Mucosa of rectum (tissue), 2 donors: Measurements from ENCODE around the gene RBMS1.

Experiments
- H3K27ac ChIP-seq, 2 donors: one replicate each; pipeline ENCODE4 v1.7.0; 2013; ENCODE audit warnings: inconsistent platforms in 2 of 2, low read depth in 2 of 2, low read length in 2 of 2
- H3K27me3 ChIP-seq, 2 donors: one replicate each; pipeline ENCODE4 v1.7.0; 2013; ENCODE audit warnings: low read length in 2 of 2; ENCODE audit not compliant: control insufficient read depth in 2 of 2, insufficient read depth in 2 of 2
- H3K36me3 ChIP-seq, 2 donors: one replicate each; pipeline ENCODE4 v1.7.0; 2013; ENCODE audit warnings: low read length in 2 of 2; ENCODE audit not compliant: control insufficient read depth in 2 of 2, insufficient read depth in 2 of 2
- H3K4me1 ChIP-seq, 2 donors: one replicate each; pipeline ENCODE4 v1.7.0; 2013; ENCODE audit warnings: low read length in 2 of 2, mild to moderate bottlenecking in 1 of 2; ENCODE audit not compliant: control insufficient read depth in 2 of 2, insufficient read depth in 2 of 2
- H3K4me3 ChIP-seq, 2 donors: one replicate each; pipeline ENCODE4 v1.7.0; 2013; ENCODE audit warnings: low read length in 2 of 2
- H3K9ac ChIP-seq, 2 donors: one replicate each; pipeline ENCODE4 v1.7.0; 2013; ENCODE audit warnings: low read length in 2 of 2, low read depth in 1 of 2, mild to moderate bottlenecking in 1 of 2
- H3K9me3 ChIP-seq, 2 donors: one replicate each; pipeline ENCODE4 v1.7.0; 2013; ENCODE audit warnings: low read length in 2 of 2; ENCODE audit not compliant: control insufficient read depth in 2 of 2
- donor health status: healthy.
- donor health status: Normal muscosa, but diverticular disease.

The RBMS1 gene

DNA sequence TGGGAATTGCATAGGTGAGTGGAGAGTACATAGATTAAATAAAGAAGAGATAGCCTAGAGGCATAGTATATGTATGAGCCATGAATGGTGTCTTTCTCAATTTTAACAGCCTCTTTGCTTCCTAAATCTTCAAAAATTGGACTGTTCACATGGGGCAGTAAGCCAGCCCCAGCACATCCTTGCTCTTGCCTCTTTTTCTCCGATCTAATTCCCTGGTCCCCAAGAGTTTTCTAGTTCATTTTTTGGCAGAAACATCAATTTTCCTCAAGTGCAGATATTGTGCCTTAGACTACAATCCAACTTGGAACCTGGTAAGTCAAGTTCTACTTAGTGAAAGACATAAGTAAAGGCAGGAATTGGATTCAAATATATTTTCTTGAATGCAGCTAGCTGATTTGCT is 243.7 kb downstream of the RBMS1 start:
- Histone ChIP-seq H3K4me3 (no peak overlapping the region), H3K9ac (no peak overlapping the region), H3K27me3 (no peaks in the 10 kb centered on the region), H3K36me3 (no peaks in the 10 kb centered on the region), H3K27ac (no peak overlapping the region), H3K9me3 (no peaks in the 10 kb centered on the region), H3K4me1 (no peaks in the 10 kb centered on the region)

- Histone ChIP-seq H3K36me3 (no peaks in the 10 kb centered on the region), H3K9me3 (no peaks in the 10 kb centered on the region), H3K4me3 (no peak overlapping the region), H3K9ac (no peak overlapping the region), H3K4me1 (no peaks in the 10 kb centered on the region), H3K27me3 (no peaks in the 10 kb centered on the region), H3K27ac (no peak overlapping the region)
Observed at GRCh38 chr2:160247296-160248035, 246.1 kb downstream of the RBMS1 start.

DNA sequence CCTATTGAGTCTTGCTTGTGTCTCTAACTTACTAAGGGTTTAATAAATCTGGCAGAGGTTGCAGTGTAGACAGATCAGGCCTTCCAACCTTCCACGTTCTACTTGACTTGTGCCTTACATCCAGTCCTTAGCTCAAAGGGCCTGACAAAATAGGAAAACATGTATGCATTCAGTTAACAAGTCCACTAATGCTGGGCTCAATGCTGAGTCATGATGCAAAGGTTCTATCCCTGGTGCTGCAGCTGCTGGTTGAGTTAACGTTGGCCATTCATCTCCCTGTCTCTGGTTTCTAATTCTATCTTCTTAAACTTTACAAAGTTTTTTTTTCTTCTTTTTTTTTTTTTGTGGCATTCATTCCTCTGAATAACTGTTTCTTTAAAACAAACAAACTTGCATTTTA is 247.3 kb downstream of the RBMS1 start:
- Histone ChIP-seq H3K9me3 (no peaks in the 10 kb centered on the region), H3K4me1 (peaks cover 0 to 6% of the 10 kb centered on the region in 2 donors), H3K27ac (no peak overlapping the region), H3K27me3 (no peaks in the 10 kb centered on the region), H3K4me3 (no peak overlapping the region), H3K9ac (no peak overlapping the region), H3K36me3 (no peaks in the 10 kb centered on the region)

GRCh38 chr2:160245614-160246155 is 247.9 kb downstream of the RBMS1 start:
- Histone ChIP-seq H3K27me3 (no peaks in the 10 kb centered on the region), H3K27ac (no peak overlapping the region), H3K36me3 (no peaks in the 10 kb centered on the region), H3K9ac (no peak overlapping the region), H3K4me1 (peaks cover 0 to 8% of the 10 kb centered on the region in 2 donors), H3K9me3 (no peaks in the 10 kb centered on the region), H3K4me3 (no peak overlapping the region)

DNA sequence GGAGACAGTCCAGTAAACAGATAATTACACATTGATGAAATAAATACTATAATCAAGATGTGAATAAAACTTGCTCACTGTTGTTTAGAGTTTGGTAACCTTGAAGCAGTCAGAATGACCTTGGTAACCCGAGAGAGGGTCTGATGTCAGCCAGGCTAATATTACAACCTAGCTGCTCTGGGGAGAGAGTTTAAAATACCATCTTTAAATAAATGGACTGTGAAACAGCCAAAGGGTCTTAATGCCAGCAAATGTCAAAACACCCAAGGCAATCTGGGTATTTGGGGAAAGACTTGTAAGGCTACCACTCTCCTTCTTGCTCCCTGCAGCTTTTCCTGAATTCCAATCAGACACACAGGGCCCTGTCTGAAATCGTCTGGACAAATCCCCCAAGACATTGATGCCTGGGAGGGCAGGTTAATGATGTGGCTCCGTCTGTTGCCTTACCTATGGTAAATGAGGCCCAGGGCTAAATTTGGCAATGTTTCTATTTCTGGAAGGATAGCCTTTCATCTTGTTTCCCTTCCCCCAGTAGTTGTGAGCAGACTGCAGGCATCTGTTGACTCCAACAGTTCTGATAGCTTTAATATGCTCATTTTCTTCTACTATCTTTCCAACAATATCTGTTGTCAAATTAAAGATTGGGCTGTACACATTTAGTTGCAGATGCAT is 250.6 kb downstream of the RBMS1 start:
- Histone ChIP-seq H3K4me3 (no peak overlapping the region), H3K27ac (no peak overlapping the region), H3K27me3 (no peaks in the 10 kb centered on the region), H3K4me1 (peaks cover 0 to 8% of the 10 kb centered on the region in 2 donors), H3K9ac (no peak overlapping the region), H3K36me3 (no peaks in the 10 kb centered on the region), H3K9me3 (no peaks in the 10 kb centered on the region)

DNA sequence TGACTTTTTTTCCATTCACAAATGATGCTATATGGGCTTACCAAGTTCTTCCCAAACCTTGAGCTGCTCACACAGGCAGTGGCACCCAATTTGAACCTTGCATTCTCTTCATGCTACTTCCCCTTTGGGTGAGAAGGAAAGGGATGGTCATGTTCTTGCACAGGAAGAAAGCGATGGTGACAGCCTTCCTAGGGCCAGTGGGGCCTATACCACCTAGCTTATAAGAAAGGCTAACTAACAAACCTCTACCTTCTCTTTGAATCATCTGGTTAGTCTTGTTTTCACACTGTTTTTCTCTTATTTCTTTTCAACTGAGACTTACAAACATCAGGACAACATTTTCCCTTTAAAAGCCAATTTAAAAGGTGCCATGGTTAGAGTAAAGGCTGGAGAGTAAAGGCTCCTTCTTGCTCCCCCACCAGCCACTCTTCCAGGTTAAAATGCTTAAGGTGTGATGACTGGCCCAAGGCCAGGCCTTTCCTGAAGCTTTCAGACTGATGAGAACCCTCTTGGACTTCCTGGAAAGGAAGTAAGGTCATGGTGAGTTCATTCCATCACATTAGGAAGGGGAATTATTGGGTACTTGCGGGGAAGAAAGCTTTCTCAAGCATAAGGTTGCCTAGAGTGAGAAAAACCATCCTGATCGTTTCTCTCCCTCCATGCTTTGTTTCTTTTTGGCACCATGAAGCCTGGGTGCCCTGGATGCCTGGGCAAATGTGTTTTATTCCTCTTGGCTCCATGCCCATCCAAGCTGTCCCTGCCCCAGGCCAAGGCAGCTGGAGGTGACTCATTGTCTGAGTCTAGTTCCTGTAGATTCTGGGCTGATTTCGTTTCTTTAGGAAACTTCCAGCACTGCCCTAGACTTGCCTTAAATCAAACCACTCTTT is 252.1 kb downstream of the RBMS1 start:
- Histone ChIP-seq H3K27me3 (no peaks in the 10 kb centered on the region), H3K36me3 (no peaks in the 10 kb centered on the region), H3K4me1 (peaks cover 0 to 8% of the 10 kb centered on the region in 2 donors), H3K4me3 (no peak overlapping the region), H3K27ac (peak overlapping the region in 1 of 2 donors; percentile 10), H3K9ac (no peak overlapping the region), H3K9me3 (no peaks in the 10 kb centered on the region)

GRCh38 chr2:160239436-160239835 is 254.2 kb downstream of the RBMS1 start:
- Histone ChIP-seq H3K27me3 (no peaks in the 10 kb centered on the region), H3K4me3 (no peak overlapping the region), H3K4me1 (peaks cover 0 to 8% of the 10 kb centered on the region in 2 donors), H3K9me3 (no peaks in the 10 kb centered on the region), H3K9ac (no peak overlapping the region), H3K27ac (no peak overlapping the region), H3K36me3 (no peaks in the 10 kb centered on the region)

DNA sequence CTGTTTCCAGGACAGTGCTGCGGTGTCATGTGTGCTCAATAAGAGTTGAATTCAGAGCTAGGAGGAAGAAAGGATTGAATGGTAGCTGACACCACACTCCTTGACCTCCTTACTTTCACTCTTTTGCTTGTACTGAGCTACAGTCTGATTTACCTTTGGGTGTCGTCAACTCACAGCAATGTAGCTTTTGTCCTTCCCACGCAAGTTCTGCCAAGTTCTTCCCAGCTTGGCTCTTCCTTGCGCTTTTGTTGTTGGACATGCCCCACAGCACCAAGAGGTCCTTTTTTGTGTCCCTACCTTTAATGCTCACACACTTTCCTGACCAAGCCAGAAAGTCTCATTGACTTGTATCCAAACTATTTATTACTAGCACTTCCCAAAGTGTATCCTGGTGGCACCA is 255.2 kb downstream of the RBMS1 start:
- no peaks in the 10 kb centered on the region for H3K27me3 ChIP-seq
- H3K9me3 ChIP-seq: no peaks in the 10 kb centered on the region
- peaks cover 0 to 8% of the 10 kb centered on the region in 2 donors for H3K4me1 ChIP-seq
- H3K36me3 ChIP-seq: no peaks in the 10 kb centered on the region
- H3K27ac ChIP-seq: no peak overlapping the region
- no peak overlapping the region for H3K4me3 ChIP-seq
- H3K9ac ChIP-seq: no peak overlapping the region

DNA sequence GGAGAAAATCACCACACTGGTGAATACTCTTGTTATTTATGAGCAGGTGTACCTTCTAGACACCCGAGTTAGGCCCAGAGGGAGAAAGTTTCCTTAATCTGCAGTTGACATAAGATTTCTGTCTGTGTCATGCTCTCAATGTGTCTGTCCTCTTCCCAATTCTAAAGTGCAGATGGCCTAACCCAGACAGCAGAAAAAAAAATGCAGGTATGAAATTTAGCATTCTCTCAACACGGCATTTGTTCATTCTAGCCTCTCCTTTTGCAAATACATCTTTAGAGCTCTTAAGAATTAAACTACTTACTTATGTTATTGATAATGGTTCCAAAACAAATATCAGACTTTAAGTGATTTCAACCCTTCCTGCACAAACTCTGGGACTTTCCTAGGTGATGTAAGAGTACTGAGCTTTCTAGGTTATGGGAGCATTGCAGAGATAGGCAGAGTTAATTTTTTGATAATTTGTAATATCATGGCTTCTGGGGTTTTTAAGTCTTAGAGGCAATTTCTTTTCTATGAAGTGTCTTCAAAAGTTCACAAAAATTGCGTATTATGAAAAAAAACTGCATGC is 260.6 kb downstream of the RBMS1 start:
- H3K27me3 ChIP-seq: no peaks in the 10 kb centered on the region
- H3K36me3 ChIP-seq: no peaks in the 10 kb centered on the region
- no peaks in the 10 kb centered on the region for H3K4me1 ChIP-seq
- no peak overlapping the region for H3K4me3 ChIP-seq
- no peak overlapping the region for H3K27ac ChIP-seq
- no peak overlapping the region for H3K9ac ChIP-seq
- no peaks in the 10 kb centered on the region for H3K9me3 ChIP-seq
